ENCODE results near the gene CLEC2D. TPM values are rescaled to one million over a fixed set of nuclear protein-coding genes. Genes with fewer than 3 reads are reported as not detected.
"Not testable (repeated sequence)": the region's sequence is repeated elsewhere in the genome, so short reads cannot be mapped to it uniquely, and the experiment has no call there.

The CLEC2D gene
- total RNA-seq, 1 donor from 2014 or later, result 9.2 TPM

DNA sequence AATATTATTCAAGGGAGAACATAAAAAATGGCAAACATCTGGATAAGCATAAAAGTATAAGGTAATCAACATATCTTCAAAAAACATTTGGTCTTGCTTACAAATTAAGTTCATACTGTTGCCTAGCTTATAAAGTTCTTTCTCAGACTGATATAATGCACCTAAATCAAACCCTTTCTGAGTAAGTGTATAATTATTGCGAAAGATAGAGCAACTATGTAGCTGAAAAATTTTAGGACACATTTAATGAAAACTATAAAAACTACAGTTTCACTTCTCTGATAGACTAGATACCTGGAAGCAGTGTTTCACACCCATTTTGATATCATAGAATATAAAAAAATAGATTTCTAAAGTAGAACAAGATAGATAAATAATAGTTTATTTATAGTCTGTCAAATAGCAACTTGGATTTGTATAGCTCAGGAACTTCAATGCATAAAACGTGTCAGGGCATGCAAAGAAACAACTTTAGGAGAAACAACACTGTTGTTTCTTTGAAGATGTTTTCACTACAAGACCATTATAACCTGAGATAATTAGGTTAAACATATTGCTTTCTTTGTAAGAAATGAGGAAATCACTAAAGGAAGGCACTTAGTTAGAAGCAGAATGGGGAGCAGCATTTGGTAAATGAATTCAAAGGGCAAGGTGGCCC is 55.8 kb downstream of the CLEC2D start:
- DNase-seq (ENCODE audit: low spot score), result no peak

DNA sequence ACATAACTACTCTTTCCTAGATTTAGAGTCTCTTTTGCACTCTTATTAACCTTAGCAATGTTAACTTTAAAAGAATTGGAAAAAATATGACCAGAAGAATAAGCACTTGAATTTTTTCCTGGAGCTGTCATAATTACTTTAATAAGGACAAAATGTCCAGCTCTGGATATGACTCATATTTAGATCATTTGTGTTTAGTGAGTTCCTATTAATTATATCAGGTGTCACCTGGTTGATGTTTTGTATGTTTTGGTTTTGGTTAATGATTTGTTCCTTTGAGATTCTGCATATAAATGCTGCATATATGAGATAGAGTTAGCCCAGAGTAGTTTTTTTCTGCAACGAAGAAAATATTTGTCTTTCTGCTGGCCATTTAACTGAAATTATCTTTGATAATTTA is 58.3 kb downstream of the CLEC2D start:
- DNase-seq (ENCODE audit: low spot score), result no peak

DNA sequence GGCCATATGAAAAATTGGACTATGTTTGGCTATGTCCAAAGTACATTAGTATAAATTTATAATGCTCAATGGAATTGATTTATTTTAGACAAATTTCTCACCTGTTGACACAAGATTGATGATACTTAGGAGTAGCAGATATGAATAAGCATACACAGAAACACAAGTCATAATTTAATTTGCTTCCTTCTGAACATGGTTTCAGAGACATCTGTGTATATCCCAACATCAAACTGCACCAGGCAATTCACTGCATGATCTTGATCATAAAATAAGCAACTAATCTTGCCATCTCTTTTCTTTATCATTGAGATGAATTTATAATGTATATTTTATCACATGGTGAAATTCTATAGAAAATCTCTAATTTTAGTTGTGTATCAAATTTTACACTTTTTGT is 59.6 kb downstream of the CLEC2D start:
- DNase-seq (ENCODE audit: low spot score), result no peak

DNA sequence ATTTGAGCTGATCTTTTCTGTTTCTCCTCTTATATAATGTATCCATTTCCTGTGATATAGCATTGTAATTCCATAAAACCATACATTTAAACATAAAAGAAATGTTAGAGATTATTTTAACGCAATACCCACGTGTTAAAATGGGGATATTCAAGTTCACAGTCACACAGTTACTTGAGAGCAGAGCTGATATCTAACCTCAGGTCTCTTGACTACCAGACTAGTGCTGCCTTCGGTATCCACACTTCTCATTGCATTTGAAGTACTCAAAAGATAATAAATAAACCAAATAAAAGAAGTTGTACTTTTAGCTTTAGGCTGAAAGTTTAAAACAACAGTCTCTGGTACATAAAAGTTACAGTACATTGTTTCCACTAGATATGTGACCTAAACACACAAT is 60.5 kb downstream of the CLEC2D start:
- no peak for DNase-seq (ENCODE audit: low spot score)

DNA sequence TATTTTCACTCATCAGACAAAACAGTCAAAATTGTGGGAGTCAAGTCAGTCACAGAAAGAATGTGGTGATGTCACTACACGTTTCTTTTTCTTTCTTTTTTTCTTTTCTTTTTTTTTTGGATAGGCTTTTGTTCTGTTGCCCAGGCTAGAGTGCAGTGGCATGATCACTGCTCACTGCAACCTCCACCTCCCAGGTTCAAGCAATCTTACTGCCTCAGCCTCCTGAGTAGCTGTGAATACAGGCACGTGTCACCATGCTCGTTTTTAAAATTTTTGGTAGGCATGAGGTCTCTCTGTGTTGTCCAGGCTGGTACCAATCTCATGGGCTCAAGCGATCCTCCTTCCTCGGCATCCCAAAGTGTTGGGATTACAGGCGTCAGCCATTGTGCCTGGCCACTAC is 61.1 kb downstream of the CLEC2D start:
- no peak for DNase-seq (ENCODE audit: low spot score)

DNA sequence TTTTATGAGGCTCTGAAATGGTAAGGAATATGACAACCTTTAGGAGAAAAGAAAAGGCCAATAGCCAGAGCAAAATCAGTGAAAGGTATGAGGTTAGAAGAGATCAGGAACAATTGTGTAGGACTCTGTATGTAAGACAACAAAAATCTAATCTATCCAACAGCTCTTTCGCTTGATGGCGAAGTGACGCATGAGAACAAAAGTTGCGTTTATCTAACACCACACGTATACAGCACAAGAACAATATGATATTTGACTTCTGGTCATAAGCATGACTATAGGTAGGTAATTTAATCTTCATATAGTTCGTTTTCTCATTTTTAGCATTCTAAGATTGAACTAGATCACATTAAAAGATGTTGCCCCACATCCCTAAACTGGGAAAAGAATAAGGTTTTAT is 61.9 kb downstream of the CLEC2D start:
- no peak for DNase-seq (ENCODE audit: low spot score)

DNA sequence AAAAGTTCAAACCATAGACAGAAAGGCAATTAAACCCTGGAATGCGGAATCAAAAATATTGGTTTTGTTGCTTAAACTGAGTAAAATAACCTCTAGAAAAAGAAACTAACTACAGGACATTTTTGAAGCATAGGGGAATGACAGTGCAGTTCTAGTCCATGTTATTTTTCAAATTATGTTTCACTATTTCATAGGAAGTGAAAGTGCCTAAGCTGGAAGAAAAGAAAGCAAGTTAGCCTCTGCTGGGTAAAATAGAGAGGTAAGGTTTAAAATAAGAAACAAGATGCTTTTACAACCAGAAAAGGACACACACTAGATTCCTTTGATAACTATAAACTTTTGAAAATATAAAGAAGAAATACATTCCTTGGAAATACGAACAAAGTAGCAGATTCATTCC is 62.3 kb downstream of the CLEC2D start:
- DNase-seq (ENCODE audit: low spot score), result no peak

DNA sequence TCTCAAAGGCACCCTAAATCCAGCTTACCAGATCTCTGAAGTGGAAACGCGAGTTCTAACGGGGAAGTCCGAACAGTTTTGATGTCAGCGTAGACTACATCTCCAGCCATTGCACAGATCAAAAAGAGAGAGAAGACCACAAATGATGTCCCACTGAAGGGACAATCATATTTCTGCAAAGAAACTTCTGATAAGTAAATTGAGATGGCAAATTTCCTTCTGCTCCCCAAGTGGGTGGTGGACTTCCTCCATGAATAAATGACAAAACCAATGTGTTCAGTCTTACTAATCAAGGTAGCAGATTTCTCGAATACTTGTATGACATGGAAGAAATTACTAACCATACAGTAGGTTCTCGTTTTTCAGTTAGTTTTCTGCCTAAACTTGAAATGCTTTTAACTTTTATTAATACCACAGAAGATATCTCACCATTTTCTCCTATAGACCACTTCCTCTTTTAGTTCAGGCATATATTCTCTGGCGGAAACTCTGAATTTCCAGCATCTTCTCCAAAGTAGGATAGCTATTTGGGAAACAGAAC is 63.5 kb downstream of the CLEC2D start, which contains the start of gene CLECL1:
Gene CLECL1 (minus strand): TSS at position 177 of the 541 bp plus-strand sequence.
- DNase-seq (ENCODE audit: low spot score), result no peak

DNA sequence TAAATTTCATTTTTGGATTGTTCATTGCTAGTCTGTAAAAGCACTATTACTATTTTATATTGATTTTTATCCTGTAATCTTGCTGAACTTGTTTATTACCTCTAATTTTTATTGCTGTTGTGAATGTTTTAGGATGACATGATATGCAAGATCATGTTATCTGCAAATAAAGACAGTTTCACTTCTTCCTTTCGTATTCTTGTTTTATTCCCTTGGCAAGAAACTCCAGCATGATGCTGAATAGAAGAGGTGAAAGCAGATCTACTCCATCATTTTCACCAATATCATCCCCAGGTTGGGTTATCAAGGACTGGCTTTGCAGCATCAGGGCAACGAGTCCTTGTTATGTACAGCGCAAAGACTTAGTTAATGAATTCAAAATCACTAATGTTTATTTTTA is 66.1 kb downstream of the CLEC2D start:
- no peak for DNase-seq (ENCODE audit: low spot score)

DNA sequence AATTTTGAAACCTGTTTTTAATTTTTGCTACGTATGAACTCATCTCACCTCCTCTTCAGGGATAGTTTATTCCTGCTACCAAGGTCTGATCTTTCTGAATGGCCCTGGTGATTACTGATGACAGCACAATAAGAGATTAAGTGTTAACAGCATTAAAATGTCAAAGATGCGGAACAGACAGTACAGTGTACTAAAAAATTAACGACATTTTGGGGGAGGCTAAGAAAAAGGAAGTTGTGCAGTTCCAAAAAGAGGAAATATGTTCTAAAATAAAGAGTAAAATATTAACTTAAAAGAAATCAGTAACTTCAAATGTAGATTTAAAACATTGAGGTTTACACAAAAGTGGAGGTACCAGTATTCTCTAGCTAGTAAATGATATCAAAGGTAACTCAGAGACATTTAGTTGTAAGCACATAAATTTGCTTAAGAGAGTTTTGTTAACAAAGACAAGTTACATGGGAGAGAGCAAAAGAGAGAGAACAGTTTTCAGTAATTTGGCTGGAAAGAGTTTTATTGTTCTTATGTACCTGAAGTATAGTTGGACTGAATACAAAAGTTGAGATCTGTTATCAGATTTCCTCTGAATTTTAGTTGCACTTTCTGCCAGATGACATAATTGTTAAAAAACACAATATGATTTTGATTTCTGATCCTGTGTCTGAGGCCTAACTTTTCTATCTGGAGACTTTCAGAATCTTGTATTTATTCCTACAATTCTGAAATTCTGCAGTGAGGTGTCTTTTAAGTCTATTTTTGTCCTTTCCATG is 67.6 kb downstream of the CLEC2D start:
- DNase-seq (ENCODE audit: low spot score), result no peak

DNA sequence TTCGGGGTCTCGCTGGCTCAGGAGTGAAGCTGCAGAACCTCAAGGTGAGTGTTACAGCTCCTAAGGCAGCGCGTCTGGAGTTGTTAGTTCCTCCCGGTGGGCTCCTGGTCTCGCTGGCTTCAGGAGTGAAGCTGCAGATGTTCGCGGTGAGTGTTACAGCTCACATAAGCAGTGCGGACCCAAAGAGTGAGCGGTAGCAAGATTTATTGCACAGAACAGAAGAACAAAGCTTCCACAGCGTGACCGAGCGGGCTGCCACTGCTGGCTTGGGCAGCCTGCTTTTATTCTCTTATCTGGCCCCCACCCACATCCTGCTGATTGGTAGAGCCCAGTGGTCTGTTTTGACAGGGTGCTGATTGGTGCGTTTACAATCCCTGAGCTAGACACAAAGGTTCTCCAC is 69.4 kb downstream of the CLEC2D start:
- DNase-seq (ENCODE audit: low spot score), result not testable (repeated sequence)

DNA sequence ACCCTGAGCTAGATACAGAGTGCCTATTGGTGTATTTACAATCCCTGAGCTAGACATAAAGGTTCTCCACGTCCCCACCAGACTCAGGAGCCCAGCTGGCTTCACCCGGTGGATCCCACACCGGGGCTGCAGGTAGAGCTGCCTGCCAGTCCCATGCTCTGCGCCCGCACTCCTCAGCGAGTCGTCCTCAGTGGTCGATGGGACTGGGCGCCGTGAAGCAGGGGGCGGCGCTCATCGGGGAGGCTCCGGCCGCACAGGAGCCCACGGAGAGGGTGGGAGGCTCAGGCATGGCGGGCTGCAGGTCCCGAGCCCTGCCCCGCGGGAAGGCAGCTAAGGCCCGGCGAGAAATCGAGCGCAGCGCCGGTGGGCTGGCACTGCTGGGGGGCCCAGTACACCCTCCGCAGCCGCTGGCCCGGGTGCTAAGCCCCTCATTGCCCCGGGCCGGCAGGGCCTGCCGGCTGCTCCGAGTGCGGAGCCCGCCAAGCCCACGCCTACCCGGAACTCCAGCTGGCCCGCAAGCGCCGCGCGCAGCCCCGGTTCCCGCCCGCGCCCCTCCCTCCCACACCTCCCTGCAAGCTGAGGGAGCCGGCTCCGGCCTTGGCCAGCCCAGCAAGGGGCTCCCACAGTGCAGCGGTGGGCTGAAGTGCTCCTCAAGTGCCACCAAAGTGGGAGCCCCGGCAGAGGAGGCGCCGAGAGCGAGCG is 70.0 kb downstream of the CLEC2D start:
- DNase-seq (ENCODE audit: low spot score), result not testable (repeated sequence)

DNA sequence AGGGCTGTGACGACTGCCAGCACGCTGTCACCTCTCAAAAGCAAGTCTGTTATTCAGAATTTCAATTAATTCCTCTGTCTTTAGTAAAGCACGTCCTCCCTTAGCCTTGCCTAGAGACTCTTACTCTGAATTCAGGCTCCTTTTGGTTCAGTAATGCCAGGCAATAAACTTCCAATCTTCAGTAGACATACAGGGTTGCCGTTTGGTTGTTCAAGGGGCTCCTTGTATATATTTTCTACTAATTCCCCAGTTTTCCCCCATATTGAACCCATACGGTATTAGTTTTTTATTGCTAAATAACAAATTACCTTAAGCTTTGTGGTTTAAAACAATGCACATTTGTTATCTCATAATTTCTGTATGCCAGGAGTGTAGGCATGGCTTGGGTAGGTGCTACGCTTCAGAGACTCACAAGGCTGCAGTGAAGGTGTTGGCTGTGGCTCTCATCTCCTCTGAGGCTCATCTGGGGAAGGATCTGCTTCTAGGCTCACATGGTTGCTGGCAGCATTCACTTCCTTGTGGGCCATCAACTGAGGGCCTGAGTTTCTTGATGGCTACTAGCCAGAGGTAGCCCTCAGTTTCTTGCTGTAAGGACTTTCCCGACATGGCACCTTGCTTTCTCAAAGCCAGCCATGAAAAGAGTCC is 70.7 kb downstream of the CLEC2D start:
- DNase-seq (ENCODE audit: low spot score), result no peak

DNA sequence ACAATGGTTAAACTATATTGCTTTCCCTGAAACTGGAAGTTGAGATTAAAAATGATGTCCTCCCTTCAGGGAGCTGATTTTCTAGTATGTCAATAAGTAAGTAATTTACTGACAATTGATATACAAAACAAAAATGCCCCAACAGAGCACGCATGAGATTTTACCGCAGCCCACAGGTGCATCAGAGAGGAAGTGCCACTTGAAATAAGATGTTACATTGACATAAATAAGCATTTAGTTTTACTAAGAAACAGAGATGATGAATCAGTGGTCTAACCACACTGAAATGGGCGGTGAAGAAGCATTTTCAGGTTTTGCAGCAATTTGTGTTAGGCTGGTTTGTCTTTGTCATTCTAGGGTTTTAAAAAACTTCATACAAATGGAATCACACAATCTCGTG is 72.2 kb downstream of the CLEC2D start:
- DNase-seq (ENCODE audit: low spot score), result no peak

DNA sequence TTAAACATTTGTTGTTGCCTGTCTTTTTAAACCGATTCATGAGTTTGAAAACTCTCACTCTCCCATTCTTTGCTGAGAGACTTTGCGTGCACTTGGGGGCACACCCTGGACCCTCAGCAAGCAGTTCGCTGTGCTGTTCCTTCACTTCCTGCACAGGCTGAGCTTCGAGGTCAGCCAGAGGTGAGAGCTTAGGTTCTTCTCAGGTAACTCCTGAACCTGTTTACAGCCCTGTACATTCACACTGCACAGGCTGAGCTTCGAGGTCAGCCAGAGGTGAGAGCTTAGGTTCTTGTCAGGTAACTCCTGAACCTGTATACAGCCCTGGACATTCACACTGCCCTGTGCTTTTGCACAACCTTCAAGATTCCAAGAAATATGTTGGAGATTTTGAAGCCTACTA is 73.1 kb downstream of the CLEC2D start:
- DNase-seq (ENCODE audit: low spot score), result no peak

DNA sequence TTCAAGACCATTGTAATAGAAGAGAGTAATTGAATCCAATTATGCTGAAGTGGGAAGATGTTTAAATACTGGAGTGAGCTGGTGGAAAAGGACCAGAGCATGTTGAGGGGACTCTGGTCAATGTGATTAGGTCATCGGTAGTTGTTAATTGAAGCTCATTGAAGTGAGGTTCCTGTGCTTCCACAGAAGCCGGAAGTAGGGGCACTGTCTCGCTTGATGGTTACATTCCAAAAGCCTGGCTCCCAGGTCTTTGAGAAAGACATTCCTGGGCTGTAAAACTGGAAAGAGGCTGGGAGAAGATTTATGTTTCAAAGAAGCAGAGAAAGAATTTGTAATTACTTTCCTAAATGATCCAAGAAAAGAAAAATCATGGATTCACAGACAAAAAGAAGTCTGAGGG is 75.7 kb downstream of the CLEC2D start:
- DNase-seq (ENCODE audit: low spot score), result no peak

Other genes starting within 250 kb of the CLEC2D start
- gene KLRB1, start 61.8 kb upstream of the CLEC2D start, total RNA-seq, result 0.39 TPM
- not detected for gene CLECL1, start 63.4 kb downstream of the CLEC2D start, total RNA-seq
- gene CD69, start 91.2 kb downstream of the CLEC2D start, total RNA-seq, result 11.9 TPM
- gene KLRF1, start 157.8 kb downstream of the CLEC2D start, total RNA-seq, result 0.51 TPM
- 17.1 TPM for gene CLEC2B, start 199.6 kb downstream of the CLEC2D start, total RNA-seq
- not detected for gene KLRF2, start 211.8 kb downstream of the CLEC2D start, total RNA-seq

All from mesenteric fat pad (tissue), 1 donor.